A673 (cell line): Measurements from ENCODE around the gene MICAL3. TPM values are rescaled to one million over a fixed set of nuclear protein-coding genes. Genes with fewer than 3 reads are reported as not detected.

ENCODE experiments used
- BruUV-seq: library from RNA; stranded (reverse); fragments of 400-500 nt; replicated peaks from 2 replicates; lab custom pipeline; 2021; lab: Mats Ljungman, UMichigan
- CTCF ChIA-PET: fragments of 300-600 bp; sonication (Branson Sonifier 250); formaldehyde crosslinking; loops from one replicate; lab custom pipeline; 2022; ENCODE audit warnings: antibody characterized with exemption; lab: Charles Lee
- POLR2A ChIA-PET: fragments of 300-600 bp; sonication (Branson Sonifier 250); formaldehyde crosslinking; loops from one replicate; lab custom pipeline; 2022; ENCODE audit warnings: antibody characterized with exemption; ENCODE audit not compliant: low non-redundant PET; lab: Charles Lee
- DNase-seq: peaks from one replicate; pipeline ENCODE4 v3.0.0-alpha.2; 2015; ENCODE audit warnings: low spot score
- H3K27ac ChIP-seq: fragments of 200-600 bp; sonication (generic); 2 replicates; pipeline ENCODE4 v1.5.1; 2016; ENCODE audit warnings: mixed run types, low read depth, mild to moderate bottlenecking, mixed read lengths, antibody characterized with exemption, low read length; ENCODE audit not compliant: poor library complexity, severe bottlenecking
- H3K27me3 ChIP-seq: fragments of 200-600 bp; sonication (generic); replicated peaks from 2 replicates; pipeline ENCODE4 v1.6.1; 2017; ENCODE audit warnings: mixed run types, low read depth, mild to moderate bottlenecking, mixed read lengths, antibody characterized with exemption, low read length; ENCODE audit not compliant: insufficient read depth, poor library complexity
- H3K36me3 ChIP-seq: fragments of 200-600 bp; sonication (generic); 2 replicates; pipeline ENCODE4 v1.6.1; 2016; ENCODE audit warnings: mixed run types, mild to moderate bottlenecking, mixed read lengths, antibody characterized with exemption, low read length; ENCODE audit not compliant: insufficient read depth, poor library complexity, severe bottlenecking
- H3K4me1 ChIP-seq: fragments of 200-600 bp; sonication (generic); 2 replicates; pipeline ENCODE4 v1.6.1; 2017; ENCODE audit warnings: mixed run types, mild to moderate bottlenecking, mixed read lengths, antibody characterized with exemption, low read length; ENCODE audit not compliant: insufficient read depth, poor library complexity, severe bottlenecking
- H3K4me3 ChIP-seq: fragments of 200-600 bp; sonication (generic); 2 replicates; pipeline ENCODE4 v1.5.1; 2016; ENCODE audit warnings: low read depth, mixed run types, mild to moderate bottlenecking, mixed read lengths, low read length; ENCODE audit not compliant: poor library complexity, severe bottlenecking
- H3K9me3 ChIP-seq: fragments of 200-600 bp; sonication (generic); 2 replicates; pipeline ENCODE4 v1.6.1; 2016; ENCODE audit warnings: mixed run types, low read depth, mild to moderate bottlenecking, mixed read lengths, antibody characterized with exemption, low read length; ENCODE audit not compliant: poor library complexity, severe bottlenecking
- CTCF ChIP-seq: fragments of 300-800, 200-600 bp; sonication (generic); conservative IDR thresholded peaks from 2 replicates; pipeline ENCODE4 v1.5.1; 2017; ENCODE audit warnings: low read depth, mild to moderate bottlenecking, antibody characterized with exemption, low read length, moderate library complexity, mixed read lengths
- EZH2 ChIP-seq: fragments of 200-600 bp; sonication (generic); IDR thresholded peaks from 2 replicates; pipeline ENCODE4 v1.6.1; 2017; ENCODE audit warnings: borderline replicate concordance, low read depth, mild to moderate bottlenecking, mixed read lengths, antibody characterized with exemption, low read length; ENCODE audit not compliant: poor library complexity, severe bottlenecking
- intact Hi-C: fragments of 100-400 bp; cut with micrococcal nuclease; formaldehyde crosslinking; loops from one replicate; pipeline ENCODE4 v1.10.0; 2022; ENCODE audit not compliant: unreplicated experiment
- total RNA-seq: library from RNA; stranded (reverse); gene quantifications from 2 replicates; pipeline ENCODE4 v1.2.3, GENCODE V29; 2021

The MICAL3 gene
- total RNA-seq, 1 experiment from 2014 or later = 63.6 TPM

- Histone ChIP-seq H3K4me1 (no peaks in the 10 kb centered on the region), H3K27me3 (no peaks in the 10 kb centered on the region), H3K4me3 (no peak overlapping the region), H3K36me3 (no peaks in the 10 kb centered on the region), H3K9me3 (no peaks in the 10 kb centered on the region), H3K27ac (no peak overlapping the region)
- CTCF ChIA-PET = no interaction called here
- POLR2A ChIA-PET = no interaction called here
- intact Hi-C loops = no loop called here
- TF ChIP-seq CTCF = no peak
- TF ChIP-seq EZH2 = no peak
- BruUV-seq = no TSS peak
- DNase-seq = no peak
These were observed 94.5 kb downstream of the MICAL3 start for GRCh38 chr22:17929909-17930308.

- DNase-seq = no peak
- intact Hi-C loops = no loop called here
- no peaks in the 10 kb centered on the region for H3K9me3 ChIP-seq
- H3K27ac ChIP-seq = no peak overlapping the region
- no peaks in the 10 kb centered on the region for H3K36me3 ChIP-seq
- no peaks in the 10 kb centered on the region for H3K27me3 ChIP-seq
- peaks cover 3% of the 10 kb centered on the region for H3K4me1 ChIP-seq
- TF ChIP-seq EZH2 = no peak
- TF ChIP-seq CTCF = no peak
- no TSS peak for BruUV-seq
- ChIA-PET POLR2A (no interaction called here), CTCF (no interaction called here)
- no peak overlapping the region for H3K4me3 ChIP-seq
These were observed 96.0 kb downstream of the MICAL3 start for GRCh38 chr22:17928391-17928790.

- no TSS peak for BruUV-seq
- no peak overlapping the region for H3K4me3 ChIP-seq
These were observed 97.3 kb downstream of the MICAL3 start for GRCh38 chr22:17927062-17927461.

More at GRCh38 chr22:17927062-17927461, 97.3 kb downstream of the MICAL3 start:
- Histone ChIP-seq H3K9me3 (no peaks in the 10 kb centered on the region), H3K4me1 (peaks cover 4% of the 10 kb centered on the region), H3K27me3 (no peaks in the 10 kb centered on the region), H3K27ac (no peak overlapping the region), H3K36me3 (no peaks in the 10 kb centered on the region)
- TF ChIP-seq CTCF (no peak), EZH2 (no peak)
- ChIA-PET POLR2A (no interaction called here), CTCF (no interaction called here)
- intact Hi-C loops = no loop called here
- DNase-seq = no peak
